ENCODE data around the gene CTPS2. TPM values are rescaled to one million over a fixed set of nuclear protein-coding genes. Genes with fewer than 3 reads are reported as not detected.
"Not testable (repeated sequence)": the region's sequence is repeated elsewhere in the genome, so short reads cannot be mapped to it uniquely, and the experiment has no call there.

Gene CTPS2
- total RNA-seq, 1 donor from 2014 or later = 11.4 TPM

- Mint-ChIP-seq H3K27me3 (ENCODE audit: low read depth, unreplicated experiment) (no peaks in the 10 kb centered on the region), H3K4me1 (ENCODE audit: low read depth, unreplicated experiment) (peaks cover 3% of the 10 kb centered on the region), H3K36me3 (ENCODE audit: low read depth, unreplicated experiment) (no peaks in the 10 kb centered on the region), H3K4me3 (ENCODE audit: unreplicated experiment) (peak overlapping the region; percentile 92), H3K27ac (ENCODE audit: unreplicated experiment) (peak overlapping the region; percentile 99), H3K9me3 (ENCODE audit: unreplicated experiment) (no peaks in the 10 kb centered on the region)
- DNase-seq (ENCODE audit: low read depth) (no peak), FAIRE-seq (no peak)
- peaks cover 22% of the 10 kb centered on the region for H4K20me1 ChIP-seq (ENCODE audit: insufficient read depth, low read length)
- no peaks in the 10 kb centered on the region for H3K4me1 ChIP-seq (ENCODE audit: insufficient read depth, low read length)
- H3K36me3 ChIP-seq (ENCODE audit: insufficient read depth, low read length) = no peaks in the 10 kb centered on the region
- peak overlapping the region; percentile 99 for H3K9ac ChIP-seq (ENCODE audit: low read length)
- peak overlapping the region; percentile 84 for H3K4me3 ChIP-seq (ENCODE audit: insufficient read depth, low read depth, low read length)
- H3K9me3 ChIP-seq (ENCODE audit: insufficient read depth, low read depth, low read length) = no peaks in the 10 kb centered on the region
- TF ChIP-seq CTCF (IDR thresholded peaks at IDR 0.05; ENCODE audit: insufficient read depth, low read depth, low read length) (no peak), EZH2 (IDR thresholded peaks at IDR 0.05; ENCODE audit: insufficient read depth, low read length) (no peak)
- H3K79me2 ChIP-seq (ENCODE audit: insufficient read depth, low read length) = peaks cover 43% of the 10 kb centered on the region
- H2AFZ ChIP-seq (ENCODE audit: low read depth, low read length) = peak overlapping the region; percentile 57
- H3K4me2 ChIP-seq (ENCODE audit: low read length) = peak overlapping the region; percentile 92
- H3K27me3 ChIP-seq (ENCODE audit: insufficient read depth, low read length) = no peaks in the 10 kb centered on the region
- peak overlapping the region; percentile 98 for H3K27ac ChIP-seq (ENCODE audit: low read depth, low read length)
Measured at GRCh38 chrX:16718824-16719333, 6.4 kb upstream of the CTPS2 start.

- H3K4me3 Mint-ChIP-seq (ENCODE audit: unreplicated experiment); H3K4me1 ChIP-seq (ENCODE audit: insufficient read depth, low read length); FAIRE-seq; H3K27me3 ChIP-seq (ENCODE audit: insufficient read depth, low read length); H3K4me3 ChIP-seq (ENCODE audit: insufficient read depth, low read depth, low read length); H3K9ac ChIP-seq (ENCODE audit: low read length); H3K27me3 Mint-ChIP-seq (ENCODE audit: low read depth, unreplicated experiment); H3K4me2 ChIP-seq (ENCODE audit: low read length); H3K27ac ChIP-seq (ENCODE audit: low read depth, low read length); H3K36me3 ChIP-seq (ENCODE audit: insufficient read depth, low read length); H3K36me3 Mint-ChIP-seq (ENCODE audit: low read depth, unreplicated experiment); H3K27ac Mint-ChIP-seq (ENCODE audit: unreplicated experiment); H3K9me3 ChIP-seq (ENCODE audit: insufficient read depth, low read depth, low read length); H3K9me3 Mint-ChIP-seq (ENCODE audit: unreplicated experiment); DNase-seq (ENCODE audit: low read depth); H3K4me1 Mint-ChIP-seq (ENCODE audit: low read depth, unreplicated experiment); H2AFZ ChIP-seq (ENCODE audit: low read depth, low read length): not testable (repeated sequence)
- H4K20me1 ChIP-seq (ENCODE audit: insufficient read depth, low read length) = peaks cover 11% of the 10 kb centered on the region
- peaks cover 19% of the 10 kb centered on the region for H3K79me2 ChIP-seq (ENCODE audit: insufficient read depth, low read length)
Measured at GRCh38 chrX:16716451-16716850, 4.0 kb upstream of the CTPS2 start.

- not testable (repeated sequence) for H3K4me1 Mint-ChIP-seq (ENCODE audit: low read depth, unreplicated experiment); H2AFZ ChIP-seq (ENCODE audit: low read depth, low read length); H3K9me3 ChIP-seq (ENCODE audit: insufficient read depth, low read depth, low read length); H3K9ac ChIP-seq (ENCODE audit: low read length); H3K36me3 ChIP-seq (ENCODE audit: insufficient read depth, low read length); H3K9me3 Mint-ChIP-seq (ENCODE audit: unreplicated experiment); H3K4me3 Mint-ChIP-seq (ENCODE audit: unreplicated experiment); H3K27ac ChIP-seq (ENCODE audit: low read depth, low read length); H3K4me3 ChIP-seq (ENCODE audit: insufficient read depth, low read depth, low read length); H3K27me3 Mint-ChIP-seq (ENCODE audit: low read depth, unreplicated experiment); H4K20me1 ChIP-seq (ENCODE audit: insufficient read depth, low read length); H3K4me2 ChIP-seq (ENCODE audit: low read length); FAIRE-seq; H3K4me1 ChIP-seq (ENCODE audit: insufficient read depth, low read length); H3K27me3 ChIP-seq (ENCODE audit: insufficient read depth, low read length); H3K36me3 Mint-ChIP-seq (ENCODE audit: low read depth, unreplicated experiment); H3K27ac Mint-ChIP-seq (ENCODE audit: unreplicated experiment); DNase-seq (ENCODE audit: low read depth)
- peaks cover 11% of the 10 kb centered on the region for H3K79me2 ChIP-seq (ENCODE audit: insufficient read depth, low read length)
Measured at GRCh38 chrX:16715638-16716037, 3.2 kb upstream of the CTPS2 start.
